HepG2 (cell line): ENCODE measurements around the gene SEBOX. TPM values are rescaled to one million over a fixed set of nuclear protein-coding genes. Genes with fewer than 3 reads are reported as not detected.
A peak's percentile ranks its signal among the peaks of the same experiment; 100 is the strongest.

Experiments used
- HNF4A ChIP-seq: sonication (generic); formaldehyde crosslinking; IDR thresholded peaks from 2 replicates; pipeline ENCODE4 v1.4.0; 2020; ENCODE audit warnings: missing genetic modification reagents
- HNRNPH1 ChIP-seq: fragments of 200-400 bp; formaldehyde crosslinking; optimal IDR thresholded peaks from 2 replicates; pipeline ENCODE3; 2017; ENCODE audit warnings: mild to moderate bottlenecking, low read depth, low read length
- KLF6 ChIP-seq: IDR thresholded peaks from 2 replicates; pipeline ENCODE4 v1.8.0; 2016; ENCODE audit warnings: missing biosample characterization, missing genetic modification reagents
- MATR3 ChIP-seq: sonication (generic); formaldehyde crosslinking; IDR thresholded peaks from 2 replicates; pipeline ENCODE4 v1.4.0; 2020; ENCODE audit warnings: missing genetic modification reagents
- NR2F6 ChIP-seq, 2 experiments: IDR thresholded peaks; 2 replicates each; pipeline ENCODE4 v1.6.1; 2016; ENCODE audit warnings: antibody characterized with exemption in 1 of 2, mild to moderate bottlenecking in 1 of 2
- RXRB ChIP-seq: IDR thresholded peaks from 2 replicates; pipeline ENCODE4 v1.6.1; 2016; ENCODE audit warnings: borderline replicate concordance, missing genetic modification reagents, missing compliant biosample characterization
- SALL1 ChIP-seq: sonication (generic); formaldehyde crosslinking; IDR thresholded peaks from 2 replicates; pipeline ENCODE4 v1.8.0; 2022; ENCODE audit warnings: mild to moderate bottlenecking, missing genetic modification reagents
- THYN1 ChIP-seq: sonication (generic); formaldehyde crosslinking; IDR thresholded peaks from 2 replicates; pipeline ENCODE4 v1.8.1; 2023; ENCODE audit warnings: low read depth, mild to moderate bottlenecking, moderate library complexity, missing genetic modification reagents, borderline replicate concordance
- ZBTB20 ChIP-seq: sonication (generic); formaldehyde crosslinking; IDR thresholded peaks from 2 replicates; pipeline ENCODE4 v1.8.1; 2023; ENCODE audit warnings: missing genetic modification reagents, low read depth, mild to moderate bottlenecking, borderline replicate concordance
- ZNF260 ChIP-seq: sonication (generic); formaldehyde crosslinking; IDR thresholded peaks from 2 replicates; pipeline ENCODE4 v1.4.0; 2020; ENCODE audit warnings: missing genetic modification reagents, low read depth, mild to moderate bottlenecking, borderline replicate concordance
- ZNF329 ChIP-seq: sonication (generic); formaldehyde crosslinking; IDR thresholded peaks from 2 replicates; pipeline ENCODE4 v1.9.0; 2021; ENCODE audit warnings: low read depth, mild to moderate bottlenecking, missing genetic modification reagents
- ZNF841 ChIP-seq: sonication (generic); formaldehyde crosslinking; IDR thresholded peaks from 2 replicates; pipeline ENCODE4 v1.8.1; 2023; ENCODE audit warnings: missing genetic modification reagents, borderline replicate concordance
- ZSCAN22 ChIP-seq: sonication (generic); formaldehyde crosslinking; IDR thresholded peaks from 2 replicates; pipeline ENCODE4 v1.4.0; 2020; ENCODE audit warnings: mild to moderate bottlenecking, missing genetic modification reagents
- polyA plus RNA-seq, 8 experiments: library from polyadenylated mRNA; depleted of rRNA in 3 of 8; stranded (reverse) in 7 of 8; unstranded in 1 of 8; fragments of >200 nt; fragmentation: Illumina TruSeq in 4 of 8; extraction: Trizol in 4 of 8; gene quantifications; 2 replicates each; pipeline versions ENCODE4 v1.2.1 to v1.2.3, GENCODE V29; 2011 to 2016; ENCODE audit warnings: low read depth in 4 of 8, missing spikeins in 1 of 8, mixed read lengths in 1 of 8; ENCODE audit not compliant: insufficient read depth in 1 of 8
- total RNA-seq, 5 experiments: library from RNA; depleted of rRNA; stranded (reverse); fragments of >200 nt; fragmentation: Illumina TruSeq; extraction: Trizol; gene quantifications; 2 replicates each; pipeline ENCODE4 v1.2.3, GENCODE V29; 2016; ENCODE audit warnings: low read depth in 1 of 5
- TF ChIP-seq, protein P1 (sequence below): sonication (generic); formaldehyde crosslinking; IDR thresholded peaks from 2 replicates; pipeline ENCODE4 v1.8.1; 2023; ENCODE audit warnings: mild to moderate bottlenecking, missing genetic modification reagents
- TF ChIP-seq, protein P2 (sequence below): sonication (generic); formaldehyde crosslinking; IDR thresholded peaks from 2 replicates; pipeline ENCODE4 v1.8.0; 2022; ENCODE audit warnings: mild to moderate bottlenecking, missing genetic modification reagents, moderate library complexity
- TF ChIP-seq, protein P3 (sequence below): sonication (generic); formaldehyde crosslinking; IDR thresholded peaks from 2 replicates; pipeline ENCODE4 v1.5.1; 2020; ENCODE audit warnings: mild to moderate bottlenecking, missing genetic modification reagents, moderate library complexity
- TF ChIP-seq, protein P4 (sequence below): sonication (generic); formaldehyde crosslinking; IDR thresholded peaks from 2 replicates; pipeline ENCODE4 v1.4.0; 2020; ENCODE audit warnings: missing genetic modification reagents, mild to moderate bottlenecking, borderline replicate concordance
- TF ChIP-seq, protein P5 (sequence below): sonication (generic); formaldehyde crosslinking; IDR thresholded peaks from 2 replicates; pipeline ENCODE4 v1.8.0; 2022; ENCODE audit warnings: missing genetic modification reagents, low read depth, mild to moderate bottlenecking, borderline replicate concordance
- TF ChIP-seq, protein P6 (sequence below): sonication (generic); formaldehyde crosslinking; IDR thresholded peaks from 2 replicates; pipeline ENCODE4 v1.8.0; 2022; ENCODE audit warnings: missing genetic modification reagents, mild to moderate bottlenecking, inconsistent platforms, borderline replicate concordance

Gene SEBOX
- total and polyA plus RNA-seq, 2 of the 13 experiments (the other 11 are each of a cell fraction or from before 2014, with no cell fraction given), result not detected

DNA sequence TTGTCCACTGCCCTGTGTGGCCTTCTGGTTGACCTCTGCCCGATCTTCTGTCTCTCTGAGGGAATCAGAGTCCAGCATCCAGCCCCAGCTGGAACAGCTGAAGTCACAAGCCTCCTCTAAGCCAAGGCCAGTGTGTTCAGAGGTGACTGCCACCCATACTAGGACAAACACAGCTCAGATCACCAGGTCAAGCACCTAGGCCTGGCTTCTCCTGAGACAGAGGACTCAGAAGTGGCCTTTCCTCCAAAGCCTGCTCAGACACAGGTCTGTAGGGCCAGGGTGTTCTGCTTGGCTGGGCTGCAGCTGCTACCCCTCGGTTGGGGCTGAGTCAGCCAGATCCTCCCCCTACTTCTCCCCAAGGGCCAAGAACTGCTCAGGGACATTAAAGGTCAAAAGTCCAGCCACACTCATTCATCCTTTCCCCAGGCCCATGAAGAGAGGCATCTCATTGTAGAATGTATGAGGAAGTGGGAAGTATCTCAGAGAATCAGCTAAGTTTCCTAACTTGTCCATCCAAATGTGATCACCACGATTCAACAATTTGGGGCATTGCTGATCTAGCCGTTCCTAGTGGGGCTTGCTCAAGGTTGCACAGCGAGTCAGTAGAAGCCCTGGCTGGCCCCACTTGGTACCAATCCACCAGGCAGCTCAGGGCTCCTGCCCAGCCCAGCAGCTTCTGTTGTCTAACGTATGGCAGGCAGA is 33.4 kb upstream of the SEBOX start (continued):
- TF ChIP-seq ZBTB20 (CRISPR knock-in tag) (no peak), ZNF260 (no peak), ZSCAN22 (CRISPR knock-in tag) (no peak), MATR3 (CRISPR knock-in tag) (no peak), HNF4A (CRISPR knock-in tag) (peak; percentile 69), NR2F6 (IDR thresholded peaks at IDR 0.05) (peak; percentile 51; the same call in 1 of the 2 replicates), NR2F6 (CRISPR knock-in tag; IDR thresholded peaks at IDR 0.05) (peak; percentile 74), THYN1 (CRISPR knock-in tag) (no peak), ZNF841 (no peak), SALL1 (CRISPR knock-in tag) (0 out of 2 replicates have a peak, but pooled peaks have one; percentile 25), KLF6 (no peak), HNRNPH1 (no peak), RXRB (CRISPR knock-in tag) (peak; percentile 58; the same call in 1 of the 2 replicates), ZNF329 (CRISPR knock-in tag) (no peak)
- TF ChIP-seq, protein P1, sequence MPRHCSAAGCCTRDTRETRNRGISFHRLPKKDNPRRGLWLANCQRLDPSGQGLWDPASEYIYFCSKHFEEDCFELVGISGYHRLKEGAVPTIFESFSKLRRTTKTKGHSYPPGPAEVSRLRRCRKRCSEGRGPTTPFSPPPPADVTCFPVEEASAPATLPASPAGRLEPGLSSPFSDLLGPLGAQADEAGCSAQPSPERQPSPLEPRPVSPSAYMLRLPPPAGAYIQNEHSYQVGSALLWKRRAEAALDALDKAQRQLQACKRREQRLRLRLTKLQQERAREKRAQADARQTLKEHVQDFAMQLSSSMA, result no peak
- TF ChIP-seq, protein P2, sequence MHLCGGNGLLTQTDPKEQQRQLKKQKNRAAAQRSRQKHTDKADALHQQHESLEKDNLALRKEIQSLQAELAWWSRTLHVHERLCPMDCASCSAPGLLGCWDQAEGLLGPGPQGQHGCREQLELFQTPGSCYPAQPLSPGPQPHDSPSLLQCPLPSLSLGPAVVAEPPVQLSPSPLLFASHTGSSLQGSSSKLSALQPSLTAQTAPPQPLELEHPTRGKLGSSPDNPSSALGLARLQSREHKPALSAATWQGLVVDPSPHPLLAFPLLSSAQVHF (CRISPR knock-in tag), result no peak
- TF ChIP-seq, protein P3, sequence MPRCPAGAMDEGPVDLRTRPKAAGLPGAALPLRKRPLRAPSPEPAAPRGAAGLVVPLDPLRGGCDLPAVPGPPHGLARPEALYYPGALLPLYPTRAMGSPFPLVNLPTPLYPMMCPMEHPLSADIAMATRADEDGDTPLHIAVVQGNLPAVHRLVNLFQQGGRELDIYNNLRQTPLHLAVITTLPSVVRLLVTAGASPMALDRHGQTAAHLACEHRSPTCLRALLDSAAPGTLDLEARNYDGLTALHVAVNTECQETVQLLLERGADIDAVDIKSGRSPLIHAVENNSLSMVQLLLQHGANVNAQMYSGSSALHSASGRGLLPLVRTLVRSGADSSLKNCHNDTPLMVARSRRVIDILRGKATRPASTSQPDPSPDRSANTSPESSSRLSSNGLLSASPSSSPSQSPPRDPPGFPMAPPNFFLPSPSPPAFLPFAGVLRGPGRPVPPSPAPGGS, result no peak
- TF ChIP-seq, protein P4, sequence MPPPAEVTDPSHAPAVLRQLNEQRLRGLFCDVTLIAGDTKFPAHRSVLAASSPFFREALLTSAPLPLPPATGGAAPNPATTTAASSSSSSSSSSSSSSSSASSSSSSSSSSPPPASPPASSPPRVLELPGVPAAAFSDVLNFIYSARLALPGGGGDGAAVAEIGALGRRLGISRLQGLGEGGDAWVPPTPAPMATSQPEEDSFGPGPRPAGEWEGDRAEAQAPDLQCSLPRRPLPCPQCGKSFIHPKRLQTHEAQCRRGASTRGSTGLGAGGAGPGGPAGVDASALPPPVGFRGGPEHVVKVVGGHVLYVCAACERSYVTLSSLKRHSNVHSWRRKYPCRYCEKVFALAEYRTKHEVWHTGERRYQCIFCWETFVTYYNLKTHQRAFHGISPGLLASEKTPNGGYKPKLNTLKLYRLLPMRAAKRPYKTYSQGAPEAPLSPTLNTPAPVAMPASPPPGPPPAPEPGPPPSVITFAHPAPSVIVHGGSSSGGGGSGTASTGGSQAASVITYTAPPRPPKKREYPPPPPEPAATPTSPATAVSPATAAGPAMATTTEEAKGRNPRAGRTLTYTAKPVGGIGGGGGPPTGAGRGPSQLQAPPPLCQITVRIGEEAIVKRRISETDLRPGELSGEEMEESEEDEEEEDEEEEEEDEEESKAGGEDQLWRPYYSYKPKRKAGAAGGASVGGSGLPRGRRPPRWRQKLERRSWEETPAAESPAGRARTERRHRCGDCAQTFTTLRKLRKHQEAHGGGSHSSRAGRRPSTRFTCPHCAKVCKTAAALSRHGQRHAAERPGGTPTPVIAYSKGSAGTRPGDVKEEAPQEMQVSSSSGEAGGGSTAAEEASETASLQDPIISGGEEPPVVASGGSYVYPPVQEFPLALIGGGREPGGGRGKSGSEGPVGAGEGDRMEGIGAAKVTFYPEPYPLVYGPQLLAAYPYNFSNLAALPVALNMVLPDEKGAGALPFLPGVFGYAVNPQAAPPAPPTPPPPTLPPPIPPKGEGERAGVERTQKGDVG (CRISPR knock-in tag), result no peak
- TF ChIP-seq, protein P5, sequence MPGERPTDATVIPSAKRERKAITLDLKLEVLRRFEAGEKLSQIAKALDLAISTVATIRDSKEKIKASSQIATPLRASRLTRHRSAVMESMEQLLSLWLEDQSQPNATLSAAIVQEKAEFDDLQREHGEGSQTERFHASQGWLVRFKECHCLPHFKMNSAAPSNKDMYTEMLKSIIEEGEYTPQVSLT (CRISPR knock-in tag), result no peak
- TF ChIP-seq, protein P6, sequence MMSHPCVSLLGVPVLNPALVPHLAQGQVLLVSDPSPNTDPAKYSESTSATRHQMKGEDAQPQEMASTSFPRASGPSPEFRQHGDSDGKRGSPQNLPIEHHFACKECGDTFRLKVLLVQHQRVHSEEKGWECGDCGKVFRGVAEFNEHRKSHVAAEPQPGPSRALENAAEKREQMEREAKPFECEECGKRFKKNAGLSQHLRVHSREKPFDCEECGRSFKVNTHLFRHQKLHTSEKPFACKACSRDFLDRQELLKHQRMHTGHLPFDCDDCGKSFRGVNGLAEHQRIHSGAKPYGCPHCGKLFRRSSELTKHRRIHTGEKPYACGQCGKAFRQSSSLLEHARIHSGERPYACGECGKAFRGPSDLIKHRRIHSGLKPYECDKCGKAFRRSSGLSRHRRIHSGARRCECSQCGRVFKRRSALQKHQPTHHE, result no peak
